ENCODE results near the gene CENPA.
"Not testable (repeated sequence)": the region's sequence is repeated elsewhere in the genome, so short reads cannot be mapped to it uniquely, and the experiment has no call there.

The CENPA gene

DNA sequence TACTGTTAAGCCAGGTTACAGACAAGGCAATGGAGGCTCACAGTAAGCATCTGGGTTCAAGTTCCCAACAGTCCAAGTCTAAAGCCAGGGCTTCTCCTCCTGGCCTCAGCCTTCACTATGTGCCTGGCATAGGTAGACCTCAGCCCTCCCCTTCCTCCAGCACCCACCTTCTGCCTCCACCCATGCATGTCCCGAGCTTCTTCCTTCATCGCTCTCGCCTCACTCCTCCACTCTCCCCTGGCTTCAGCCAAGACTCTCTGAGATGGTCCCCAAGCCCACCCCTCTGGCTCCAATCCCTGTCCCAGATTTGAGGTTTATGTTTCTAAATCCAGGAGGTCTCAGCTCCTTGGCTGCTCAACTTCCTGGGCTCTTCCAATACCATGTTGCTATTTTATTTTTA is 26.9 kb downstream of the CENPA start:
- no peak overlapping the region for H3K4me3 ChIP-seq (ENCODE audit: low read depth, low read length)

DNA sequence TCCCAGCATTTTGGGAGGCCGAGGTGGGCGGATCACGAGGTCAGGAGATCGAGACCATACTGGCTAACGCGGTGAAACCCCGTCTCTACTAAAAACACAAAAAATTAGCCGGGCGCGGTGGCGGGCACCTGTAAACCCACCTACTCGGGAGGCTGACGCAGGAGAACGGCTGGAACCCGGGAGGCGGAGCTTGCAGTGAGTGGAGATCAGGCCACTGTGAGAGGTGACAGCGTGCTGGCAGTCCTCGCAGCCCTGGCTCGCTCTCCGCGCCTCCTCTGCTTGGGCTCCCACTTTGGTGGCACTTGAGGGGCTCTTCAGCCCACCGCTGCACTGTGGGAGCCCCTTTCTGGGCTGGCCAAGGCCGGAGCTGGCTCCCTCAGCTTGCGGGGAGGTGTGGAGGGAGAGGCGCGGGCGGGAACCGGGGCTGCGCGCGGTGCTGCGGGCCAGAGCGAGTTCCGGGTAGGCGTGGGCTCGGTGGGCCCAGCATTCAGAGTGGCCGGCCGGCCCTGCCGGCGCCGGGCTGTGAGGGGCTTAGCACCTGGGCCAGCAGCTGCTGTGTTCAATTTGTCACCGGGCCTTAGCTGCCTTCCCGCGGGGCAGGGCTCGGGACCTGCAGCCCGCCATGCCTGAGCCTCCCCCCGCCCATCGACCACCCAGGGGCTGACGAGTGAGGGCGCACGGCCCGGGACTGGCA is 28.4 kb downstream of the CENPA start:
- H3K9ac ChIP-seq (ENCODE audit: low read length); H3K4me3 ChIP-seq (ENCODE audit: low read depth, low read length); H3K27ac ChIP-seq (ENCODE audit: low read depth, low read length); H3K9me3 ChIP-seq (ENCODE audit: control insufficient read depth, insufficient read depth, low read depth, low read length); H3K36me3 ChIP-seq (ENCODE audit: control insufficient read depth, insufficient read depth, low read length); H3K27me3 ChIP-seq (ENCODE audit: control insufficient read depth, insufficient read depth, low read length); H3K4me1 ChIP-seq (ENCODE audit: control insufficient read depth, insufficient read depth, low read length): not testable (repeated sequence)

More for the DNA sequence above, 26.9 kb downstream of the CENPA start:
- Histone ChIP-seq H3K9ac (ENCODE audit: low read length) (no peak overlapping the region), H3K36me3 (ENCODE audit: control insufficient read depth, insufficient read depth, low read length) (no peaks in the 10 kb centered on the region), H3K27me3 (ENCODE audit: control insufficient read depth, insufficient read depth, low read length) (no peaks in the 10 kb centered on the region), H3K4me1 (ENCODE audit: control insufficient read depth, insufficient read depth, low read length) (no peaks in the 10 kb centered on the region), H3K9me3 (ENCODE audit: control insufficient read depth, insufficient read depth, low read depth, low read length) (peaks cover 2% of the 10 kb centered on the region; the same call in 1 of the 2 replicates), H3K27ac (ENCODE audit: low read depth, low read length) (no peak overlapping the region)

DNA sequence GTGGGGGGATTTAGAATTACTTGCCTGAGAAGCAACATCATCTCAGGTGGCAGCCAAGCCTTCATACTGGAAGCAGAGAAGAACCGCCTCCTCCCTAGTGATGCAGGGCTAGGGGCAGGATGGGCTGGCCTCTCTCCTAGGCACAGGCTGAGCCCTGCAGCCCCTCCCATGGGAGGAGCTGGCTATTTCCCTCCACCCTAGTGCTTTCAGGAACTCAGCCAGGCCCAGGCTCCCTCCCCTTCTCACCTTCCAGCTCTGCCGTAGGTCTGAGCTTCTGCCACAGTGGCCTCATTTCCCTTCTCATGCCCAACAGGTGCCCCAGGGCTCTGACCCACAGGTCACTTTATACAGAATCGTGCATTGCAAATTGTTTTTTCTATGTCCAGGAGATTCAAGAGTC is 31.0 kb downstream of the CENPA start:
- H3K27ac ChIP-seq (ENCODE audit: low read depth, low read length) = no peak overlapping the region
- peaks cover 2% of the 10 kb centered on the region; the same call in 1 of the 2 replicates for H3K9me3 ChIP-seq (ENCODE audit: control insufficient read depth, insufficient read depth, low read depth, low read length)
- no peak overlapping the region for H3K4me3 ChIP-seq (ENCODE audit: low read depth, low read length)
- no peak overlapping the region for H3K9ac ChIP-seq (ENCODE audit: low read length)
- no peaks in the 10 kb centered on the region for H3K4me1 ChIP-seq (ENCODE audit: control insufficient read depth, insufficient read depth, low read length)
- H3K36me3 ChIP-seq (ENCODE audit: control insufficient read depth, insufficient read depth, low read length) = no peaks in the 10 kb centered on the region
- no peaks in the 10 kb centered on the region for H3K27me3 ChIP-seq (ENCODE audit: control insufficient read depth, insufficient read depth, low read length)

DNA sequence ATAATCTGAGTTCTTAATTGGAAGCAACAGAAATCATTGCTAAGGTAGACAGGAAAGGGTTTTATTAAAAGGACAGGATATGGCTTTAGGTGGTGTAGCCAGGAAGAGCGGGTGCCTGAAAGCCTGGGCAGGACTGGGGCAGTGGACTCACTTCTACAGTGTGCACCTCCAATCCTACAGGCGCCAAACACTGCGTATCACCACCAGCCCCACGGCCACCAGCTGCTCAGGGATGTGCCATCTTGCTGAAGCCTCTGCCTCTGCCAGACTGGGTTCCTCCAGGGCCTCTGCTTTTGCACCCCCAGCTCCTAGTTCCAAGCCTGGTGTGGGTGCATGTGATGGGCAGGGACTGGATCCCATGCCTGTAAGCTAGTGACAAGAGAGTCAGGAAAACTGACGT is 32.4 kb downstream of the CENPA start:
- H3K27me3 ChIP-seq (ENCODE audit: control insufficient read depth, insufficient read depth, low read length) = no peaks in the 10 kb centered on the region
- H3K4me3 ChIP-seq (ENCODE audit: low read depth, low read length) = no peak overlapping the region
- no peaks in the 10 kb centered on the region for H3K4me1 ChIP-seq (ENCODE audit: control insufficient read depth, insufficient read depth, low read length)
- H3K9me3 ChIP-seq (ENCODE audit: control insufficient read depth, insufficient read depth, low read depth, low read length) = peaks cover 2% of the 10 kb centered on the region; the same call in 1 of the 2 replicates
- no peak overlapping the region for H3K27ac ChIP-seq (ENCODE audit: low read depth, low read length)
- H3K36me3 ChIP-seq (ENCODE audit: control insufficient read depth, insufficient read depth, low read length) = no peaks in the 10 kb centered on the region
- H3K9ac ChIP-seq (ENCODE audit: low read length) = no peak overlapping the region

DNA sequence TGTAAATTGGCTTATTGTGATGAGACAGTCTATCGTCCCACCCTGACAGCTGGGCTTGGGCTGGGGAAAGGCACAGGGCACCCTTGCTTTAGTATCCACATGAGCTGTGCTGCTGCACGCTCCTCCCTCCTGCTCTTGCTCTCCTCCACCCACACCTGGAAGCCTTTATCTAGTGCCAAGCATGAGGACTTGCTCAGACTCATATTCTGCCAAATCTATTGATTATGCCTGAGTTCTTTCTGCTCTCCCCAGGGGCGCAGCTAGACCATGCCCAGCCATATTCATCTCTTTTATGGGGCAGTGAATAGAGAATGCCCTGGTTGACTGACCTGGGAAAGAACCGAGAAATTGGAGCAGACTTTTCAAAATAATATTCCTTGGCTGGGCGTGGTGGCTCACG is 33.1 kb downstream of the CENPA start:
- Histone ChIP-seq H3K27ac (ENCODE audit: low read depth, low read length) (no peak overlapping the region), H3K4me1 (ENCODE audit: control insufficient read depth, insufficient read depth, low read length) (no peaks in the 10 kb centered on the region), H3K27me3 (ENCODE audit: control insufficient read depth, insufficient read depth, low read length) (no peaks in the 10 kb centered on the region), H3K9me3 (ENCODE audit: control insufficient read depth, insufficient read depth, low read depth, low read length) (peaks cover 2% of the 10 kb centered on the region; the same call in 1 of the 2 replicates), H3K4me3 (ENCODE audit: low read depth, low read length) (no peak overlapping the region), H3K9ac (ENCODE audit: low read length) (no peak overlapping the region), H3K36me3 (ENCODE audit: control insufficient read depth, insufficient read depth, low read length) (no peaks in the 10 kb centered on the region)

DNA sequence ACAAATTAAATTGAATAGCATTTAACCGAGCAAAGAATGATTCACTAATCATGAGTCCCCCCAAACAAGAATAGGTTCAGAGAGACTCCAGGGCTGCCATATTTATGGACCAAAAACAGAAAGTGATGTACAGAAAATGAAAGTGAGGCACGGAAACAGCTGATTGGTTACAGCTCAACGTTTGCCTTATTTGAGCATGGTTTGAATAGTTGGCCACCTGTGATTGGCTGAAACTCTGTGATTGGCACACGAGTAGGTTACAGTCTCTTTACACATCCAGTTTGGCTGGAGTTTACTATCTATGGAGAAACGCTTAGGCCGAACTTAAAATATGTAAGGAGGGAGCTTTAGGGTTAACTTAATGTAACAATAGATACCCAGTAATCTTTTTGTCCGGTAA is 35.1 kb downstream of the CENPA start:
- no peak overlapping the region for H3K27ac ChIP-seq (ENCODE audit: low read depth, low read length)
- H3K36me3 ChIP-seq (ENCODE audit: control insufficient read depth, insufficient read depth, low read length) = no peaks in the 10 kb centered on the region
- H3K9me3 ChIP-seq (ENCODE audit: control insufficient read depth, insufficient read depth, low read depth, low read length) = no peaks in the 10 kb centered on the region
- no peaks in the 10 kb centered on the region for H3K27me3 ChIP-seq (ENCODE audit: control insufficient read depth, insufficient read depth, low read length)
- H3K4me3 ChIP-seq (ENCODE audit: low read depth, low read length) = no peak overlapping the region
- H3K4me1 ChIP-seq (ENCODE audit: control insufficient read depth, insufficient read depth, low read length) = no peaks in the 10 kb centered on the region
- no peak overlapping the region for H3K9ac ChIP-seq (ENCODE audit: low read length)

DNA sequence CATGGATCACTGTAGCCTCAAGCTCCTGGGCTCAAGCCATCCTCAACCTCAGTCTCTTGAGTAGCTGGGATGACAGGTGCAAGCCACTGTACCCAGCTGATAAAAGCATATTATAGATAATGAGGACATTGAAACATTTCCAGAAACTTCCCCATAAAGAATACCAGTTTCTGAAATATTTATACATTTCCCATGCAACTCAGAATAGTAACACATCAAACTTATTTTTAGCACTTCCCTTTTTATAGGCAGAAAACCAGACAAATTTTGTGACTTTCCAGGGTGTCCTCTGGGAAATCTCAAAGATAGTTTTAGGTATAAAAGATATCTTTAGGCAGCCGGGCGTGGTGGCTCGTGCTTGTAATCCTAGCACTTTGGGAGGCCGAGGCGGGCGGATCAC is 37.0 kb downstream of the CENPA start:
- Histone ChIP-seq H3K9me3 (ENCODE audit: control insufficient read depth, insufficient read depth, low read depth, low read length) (no peaks in the 10 kb centered on the region), H3K36me3 (ENCODE audit: control insufficient read depth, insufficient read depth, low read length) (no peaks in the 10 kb centered on the region), H3K27me3 (ENCODE audit: control insufficient read depth, insufficient read depth, low read length) (no peaks in the 10 kb centered on the region), H3K27ac (ENCODE audit: low read depth, low read length) (no peak overlapping the region), H3K4me1 (ENCODE audit: control insufficient read depth, insufficient read depth, low read length) (no peaks in the 10 kb centered on the region), H3K9ac (ENCODE audit: low read length) (no peak overlapping the region), H3K4me3 (ENCODE audit: low read depth, low read length) (no peak overlapping the region)

DNA sequence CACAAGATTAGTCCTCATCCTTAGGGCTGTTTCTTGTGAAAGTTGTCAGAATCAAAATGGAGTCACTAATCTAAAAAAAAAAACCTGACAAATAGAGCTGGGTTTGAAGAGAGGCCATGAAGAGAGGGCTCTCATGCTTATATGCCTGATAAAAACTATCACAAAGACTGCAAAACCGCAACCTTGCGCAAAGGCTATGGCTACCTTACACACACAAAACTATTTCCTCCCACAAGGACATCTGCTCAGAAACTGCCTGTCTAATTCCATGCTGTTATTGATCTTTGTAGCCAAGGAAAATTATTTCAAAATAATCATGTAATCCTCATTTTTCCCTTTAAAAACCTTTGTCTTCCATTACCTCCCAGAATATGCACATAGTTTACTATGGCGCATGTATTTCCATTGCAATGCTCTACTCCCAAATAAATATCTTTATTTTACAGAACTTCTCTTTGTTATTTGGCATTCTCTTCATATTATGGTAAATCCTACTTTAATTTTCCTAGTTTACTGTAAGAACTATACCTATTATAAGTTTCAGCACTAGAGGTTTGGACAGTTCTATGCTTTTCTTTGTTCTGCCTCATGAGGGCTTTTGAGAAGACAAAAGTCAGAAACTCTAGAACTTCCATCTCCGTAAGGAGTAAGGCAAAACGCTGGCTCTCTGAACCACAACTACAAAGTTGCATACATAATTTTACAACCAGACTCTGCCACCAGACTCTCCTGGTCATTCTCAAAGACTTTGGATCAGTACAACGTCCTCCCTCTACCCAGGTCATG is 52.5 kb downstream of the CENPA start:
- H3K9ac ChIP-seq (ENCODE audit: low read length) = no peak overlapping the region
- no peak overlapping the region for H3K4me3 ChIP-seq (ENCODE audit: low read depth, low read length)
- H3K27ac ChIP-seq (ENCODE audit: low read depth, low read length) = no peak overlapping the region
- H3K36me3 ChIP-seq (ENCODE audit: control insufficient read depth, insufficient read depth, low read length) = no peaks in the 10 kb centered on the region
- no peaks in the 10 kb centered on the region for H3K9me3 ChIP-seq (ENCODE audit: control insufficient read depth, insufficient read depth, low read depth, low read length)
- no peaks in the 10 kb centered on the region for H3K4me1 ChIP-seq (ENCODE audit: control insufficient read depth, insufficient read depth, low read length)
- peaks cover 6% of the 10 kb centered on the region for H3K27me3 ChIP-seq (ENCODE audit: control insufficient read depth, insufficient read depth, low read length)

DNA sequence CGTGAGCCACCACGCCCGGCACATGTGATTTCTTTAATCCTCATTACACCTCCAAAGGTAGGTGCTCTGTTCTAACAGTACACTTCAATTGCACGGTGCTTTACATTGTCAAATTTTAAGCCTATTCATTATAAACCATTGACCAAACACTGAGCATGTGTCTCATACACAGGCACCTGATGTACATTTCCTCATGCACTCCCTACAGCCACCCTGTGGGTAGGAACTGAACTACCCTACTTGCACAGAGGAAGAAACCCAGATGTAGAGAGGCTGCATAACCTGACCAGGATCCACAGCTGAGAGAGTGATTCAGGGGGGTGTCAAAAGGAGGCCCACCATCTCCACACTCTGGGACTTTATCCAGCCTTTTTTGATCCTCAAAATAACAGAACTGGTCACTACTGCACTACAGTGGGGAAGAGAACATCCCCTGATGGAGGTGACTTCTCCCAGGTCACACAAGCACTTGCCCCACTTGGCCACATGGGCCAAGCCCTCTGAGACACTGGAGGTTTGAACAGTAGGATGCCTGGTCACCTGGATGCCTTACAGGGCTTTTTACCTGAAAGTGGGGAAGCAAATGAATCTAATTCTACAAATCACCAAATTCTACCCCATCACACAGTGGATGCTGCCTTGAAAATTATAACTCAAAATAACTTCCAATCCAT is 55.2 kb downstream of the CENPA start:
- no peak overlapping the region for H3K9ac ChIP-seq (ENCODE audit: low read length)
- no peaks in the 10 kb centered on the region for H3K4me1 ChIP-seq (ENCODE audit: control insufficient read depth, insufficient read depth, low read length)
- H3K27ac ChIP-seq (ENCODE audit: low read depth, low read length) = no peak overlapping the region
- H3K9me3 ChIP-seq (ENCODE audit: control insufficient read depth, insufficient read depth, low read depth, low read length) = no peaks in the 10 kb centered on the region
- no peaks in the 10 kb centered on the region for H3K36me3 ChIP-seq (ENCODE audit: control insufficient read depth, insufficient read depth, low read length)
- peaks cover 23% of the 10 kb centered on the region for H3K27me3 ChIP-seq (ENCODE audit: control insufficient read depth, insufficient read depth, low read length)
- no peak overlapping the region for H3K4me3 ChIP-seq (ENCODE audit: low read depth, low read length)

DNA sequence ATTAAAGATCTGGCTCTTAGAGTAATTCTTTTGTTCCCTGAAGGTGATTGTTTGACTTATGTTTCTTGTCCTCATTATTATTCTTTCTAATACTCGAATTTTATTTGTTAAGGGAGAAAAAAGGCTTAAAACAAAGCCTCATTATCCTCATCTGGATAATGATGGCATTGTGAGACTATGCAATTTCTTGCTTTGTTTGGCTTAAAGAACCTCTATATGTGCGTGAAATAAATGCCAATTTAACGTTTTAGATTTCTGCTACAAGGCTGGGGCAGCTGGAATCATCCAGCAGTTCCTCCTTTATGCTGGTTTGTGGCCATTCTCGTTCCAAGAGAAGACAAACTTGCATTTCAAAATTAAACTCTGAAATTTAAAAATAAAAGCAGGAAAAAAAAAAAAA is 57.2 kb downstream of the CENPA start:
- Histone ChIP-seq H3K9me3 (ENCODE audit: control insufficient read depth, insufficient read depth, low read depth, low read length) (no peaks in the 10 kb centered on the region), H3K27ac (ENCODE audit: low read depth, low read length) (no peak overlapping the region), H3K4me3 (ENCODE audit: low read depth, low read length) (no peak overlapping the region), H3K36me3 (ENCODE audit: control insufficient read depth, insufficient read depth, low read length) (no peaks in the 10 kb centered on the region), H3K9ac (ENCODE audit: low read length) (no peak overlapping the region), H3K27me3 (ENCODE audit: control insufficient read depth, insufficient read depth, low read length) (peaks cover 43% of the 10 kb centered on the region), H3K4me1 (ENCODE audit: control insufficient read depth, insufficient read depth, low read length) (no peaks in the 10 kb centered on the region; the same call in 1 of the 2 replicates)
